ENCODE measurements around the gene SH2D2A.

GRCh38 chr1:156842618-156843300, 26.1 kb upstream of the SH2D2A start:
- TF ChIP-seq, protein P1, sequence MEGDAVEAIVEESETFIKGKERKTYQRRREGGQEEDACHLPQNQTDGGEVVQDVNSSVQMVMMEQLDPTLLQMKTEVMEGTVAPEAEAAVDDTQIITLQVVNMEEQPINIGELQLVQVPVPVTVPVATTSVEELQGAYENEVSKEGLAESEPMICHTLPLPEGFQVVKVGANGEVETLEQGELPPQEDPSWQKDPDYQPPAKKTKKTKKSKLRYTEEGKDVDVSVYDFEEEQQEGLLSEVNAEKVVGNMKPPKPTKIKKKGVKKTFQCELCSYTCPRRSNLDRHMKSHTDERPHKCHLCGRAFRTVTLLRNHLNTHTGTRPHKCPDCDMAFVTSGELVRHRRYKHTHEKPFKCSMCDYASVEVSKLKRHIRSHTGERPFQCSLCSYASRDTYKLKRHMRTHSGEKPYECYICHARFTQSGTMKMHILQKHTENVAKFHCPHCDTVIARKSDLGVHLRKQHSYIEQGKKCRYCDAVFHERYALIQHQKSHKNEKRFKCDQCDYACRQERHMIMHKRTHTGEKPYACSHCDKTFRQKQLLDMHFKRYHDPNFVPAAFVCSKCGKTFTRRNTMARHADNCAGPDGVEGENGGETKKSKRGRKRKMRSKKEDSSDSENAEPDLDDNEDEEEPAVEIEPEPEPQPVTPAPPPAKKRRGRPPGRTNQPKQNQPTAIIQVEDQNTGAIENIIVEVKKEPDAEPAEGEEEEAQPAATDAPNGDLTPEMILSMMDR (IDR thresholded peaks at IDR 0.05): no peak
- TF ChIP-seq POLR2A (IDR thresholded peaks at IDR 0.05): no peak
- no peak for TF ChIP-seq EP300 (IDR thresholded peaks at IDR 0.05)
